HG02938 (cell line): ENCODE results near the gene CUTA.
"Not testable (repeated sequence)": the region's sequence is repeated elsewhere in the genome, so short reads cannot be mapped to it uniquely, and the experiment has no call there.

ENCODE experiments used
- ATAC-seq: cut with Tn5 transposase; IDR thresholded peaks from one replicate; pipeline ENCODE4 v1.9.1; 2021; ENCODE audit warnings: mild to moderate bottlenecking, moderate library complexity; ENCODE audit not compliant: unreplicated experiment

Gene CUTA

DNA sequence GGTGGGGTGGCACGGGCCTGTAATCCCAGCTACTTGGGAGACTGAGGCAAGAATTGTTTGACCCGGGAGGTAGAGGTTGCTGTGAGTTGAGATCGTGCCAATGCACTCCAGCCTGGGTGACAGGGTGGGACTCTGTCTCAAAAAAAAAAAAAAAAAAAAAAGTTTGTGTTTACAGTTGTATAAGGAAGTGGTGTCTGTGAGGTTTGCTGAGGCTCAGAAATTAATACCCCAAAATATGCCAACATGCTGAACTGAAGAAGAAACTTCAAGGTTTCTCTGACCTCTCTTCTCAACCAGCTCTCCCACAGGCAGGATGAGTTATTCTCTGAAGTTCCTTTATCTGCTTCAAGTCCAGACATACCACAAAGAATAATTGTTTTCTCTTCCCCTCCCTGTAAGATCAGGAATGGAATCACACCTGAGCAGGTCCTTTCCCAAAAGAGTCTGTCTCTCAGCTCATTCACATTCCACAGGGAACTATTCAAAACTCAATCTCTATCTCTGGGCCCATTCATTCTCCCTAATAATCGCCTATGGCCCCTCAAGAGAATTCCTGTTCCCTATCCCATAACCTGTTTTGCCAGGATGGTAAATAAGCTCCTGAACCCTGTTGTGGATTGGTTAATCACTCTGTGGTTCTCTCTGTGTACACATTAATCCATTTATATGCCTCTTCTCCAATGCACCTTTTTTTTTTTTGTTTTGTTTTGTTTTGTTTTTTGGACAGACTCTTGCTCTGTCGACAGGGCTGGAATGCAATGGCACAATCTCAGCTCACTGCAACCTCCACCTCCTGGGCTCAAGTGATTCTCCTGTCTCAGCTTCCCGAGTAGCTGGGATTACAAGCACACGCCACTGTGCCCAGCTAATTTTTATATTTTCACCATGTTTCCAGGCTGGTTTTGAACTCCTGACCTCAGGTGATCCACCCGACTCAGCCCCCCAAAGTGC lies 43.7 kb downstream of the CUTA start:
- no peak for ATAC-seq

DNA sequence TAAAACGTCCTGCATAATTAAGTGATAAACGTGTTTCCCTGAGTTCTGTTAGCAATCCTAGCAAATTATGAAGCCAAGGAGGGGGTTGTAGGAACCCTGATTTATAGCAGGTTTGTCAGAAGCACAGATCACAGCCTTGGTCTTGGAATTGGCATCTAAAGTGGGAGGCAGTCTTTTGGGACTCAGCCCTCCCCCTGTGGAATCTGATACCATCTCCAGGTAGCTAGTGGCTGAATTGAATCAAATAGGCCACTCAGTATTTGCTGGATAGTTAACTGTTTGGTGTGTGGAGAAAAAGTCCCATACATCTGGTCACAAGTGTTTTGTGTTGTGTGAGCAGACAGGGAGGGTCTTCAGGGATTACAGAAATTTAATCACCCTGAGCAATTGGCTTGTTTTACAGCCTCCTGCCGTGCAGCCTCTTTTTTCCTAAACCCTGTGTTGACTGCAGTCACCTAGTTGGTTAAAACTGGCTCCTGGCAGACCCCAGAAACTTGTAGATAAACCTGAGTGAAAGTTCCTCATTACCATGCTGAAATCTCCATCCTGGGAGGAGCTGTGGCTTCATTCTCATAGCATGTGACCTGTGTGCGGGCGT lies 45.3 kb downstream of the CUTA start:
- ATAC-seq: no peak

DNA sequence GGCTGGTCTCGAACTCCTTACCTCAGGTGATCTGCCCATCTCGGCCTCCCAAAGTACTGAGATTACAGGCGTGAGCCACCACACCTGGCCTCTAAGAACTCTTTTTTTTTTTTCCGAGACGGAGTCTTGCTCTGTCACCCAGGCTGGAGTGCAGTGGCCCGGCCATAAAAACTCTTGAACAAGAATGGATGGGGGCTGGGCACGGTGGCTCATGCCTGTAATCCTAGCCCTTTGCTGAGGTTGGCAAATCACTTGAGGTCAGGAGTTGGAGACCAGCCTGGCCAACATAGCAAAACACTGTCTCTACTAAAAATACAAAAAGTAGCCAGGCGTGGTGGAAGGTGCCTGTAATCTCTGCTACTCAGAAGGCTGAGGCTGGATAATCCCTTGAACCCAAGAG lies 46.0 kb downstream of the CUTA start:
- ATAC-seq: not testable (repeated sequence)

DNA sequence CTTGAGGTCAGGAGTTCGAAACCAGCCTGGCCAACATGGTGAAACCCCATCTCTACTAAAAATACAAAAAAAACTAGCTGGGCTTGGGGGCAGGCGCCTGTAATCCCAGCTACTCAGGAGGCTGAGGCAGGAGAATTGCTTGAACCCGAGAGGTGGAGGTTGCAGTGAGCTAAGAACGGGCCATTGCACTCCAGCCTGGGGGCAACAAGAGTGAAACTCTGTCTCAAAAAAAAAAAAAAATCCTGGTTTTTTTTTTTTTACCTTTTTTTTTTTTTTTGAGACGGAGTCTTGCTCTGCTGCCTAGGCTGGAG lies 50.2 kb downstream of the CUTA start:
- ATAC-seq: not testable (repeated sequence)

DNA sequence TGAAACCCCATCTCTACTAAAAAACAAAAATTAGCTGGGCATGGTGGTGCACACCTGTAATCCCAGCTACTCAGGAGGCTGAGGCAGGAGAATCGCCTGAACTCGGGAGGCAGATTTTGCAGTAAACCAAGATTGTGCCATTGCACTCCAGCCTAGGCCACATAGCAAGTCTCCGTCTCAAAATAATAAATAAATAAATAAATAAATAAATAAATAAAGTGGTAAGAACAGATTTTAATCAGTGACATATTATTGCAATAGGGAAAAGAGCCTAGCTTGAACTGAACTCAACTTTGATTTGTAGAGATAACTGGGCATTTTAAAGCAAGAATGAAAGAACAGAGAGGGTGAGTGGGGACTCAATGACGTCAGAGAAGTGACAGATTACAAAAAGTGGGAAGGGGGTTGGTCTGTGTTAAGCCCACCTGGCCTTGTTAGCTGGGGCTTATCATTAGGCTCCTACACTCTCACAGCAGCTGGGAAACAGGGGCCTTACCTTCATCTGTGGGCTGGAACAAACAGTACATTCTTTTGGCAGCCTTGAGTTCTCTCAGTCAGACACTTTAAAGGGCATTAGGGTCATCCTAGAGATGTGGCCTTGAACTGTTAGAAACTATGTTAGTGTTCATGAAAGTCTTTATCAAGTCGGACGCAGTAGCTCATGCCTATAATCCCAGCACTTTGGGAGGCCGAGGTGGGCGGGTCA lies 50.7 kb downstream of the CUTA start:
- ATAC-seq: no peak
